BLaER1 (cell line): ENCODE measurements around the gene EML3.
A peak's percentile ranks its signal among the peaks of the same experiment; 100 is the strongest.
"Not testable (repeated sequence)": the region's sequence is repeated elsewhere in the genome, so short reads cannot be mapped to it uniquely, and the experiment has no call there.

Source experiments
- H3K27ac ChIP-seq: shearing (Covaris generic); formaldehyde crosslinking; 2 replicates; pipeline ENCODE4 v1.8.1; 2022
- H3K27me3 ChIP-seq: shearing (Covaris generic); formaldehyde crosslinking; 2 replicates; pipeline ENCODE4 v1.8.1; 2022
- H3K36me3 ChIP-seq: shearing (Covaris generic); formaldehyde crosslinking; 2 replicates; pipeline ENCODE4 v1.8.1; 2022
- H3K4me1 ChIP-seq: shearing (Covaris generic); formaldehyde crosslinking; 2 replicates; pipeline ENCODE4 v1.8.1; 2022
- H3K4me2 ChIP-seq: shearing (Covaris generic); formaldehyde crosslinking; 2 replicates; pipeline ENCODE4 v1.8.1; 2022
- H3K4me3 ChIP-seq: shearing (Covaris generic); formaldehyde crosslinking; 2 replicates; pipeline ENCODE4 v1.8.1; 2022
- H3K9ac ChIP-seq: shearing (Covaris generic); formaldehyde crosslinking; 2 replicates; pipeline ENCODE4 v1.8.1; 2022
- H3K9me3 ChIP-seq: shearing (Covaris generic); formaldehyde crosslinking; 2 replicates; pipeline ENCODE4 v1.8.1; 2022
- H4K20me1 ChIP-seq: shearing (Covaris generic); formaldehyde crosslinking; 2 replicates; pipeline ENCODE4 v1.8.1; 2022
- Cebpa-rat ChIP-seq: shearing (Covaris generic); IDR thresholded peaks from 2 replicates; pipeline ENCODE4 v1.8.1; 2022

The EML3 gene

DNA sequence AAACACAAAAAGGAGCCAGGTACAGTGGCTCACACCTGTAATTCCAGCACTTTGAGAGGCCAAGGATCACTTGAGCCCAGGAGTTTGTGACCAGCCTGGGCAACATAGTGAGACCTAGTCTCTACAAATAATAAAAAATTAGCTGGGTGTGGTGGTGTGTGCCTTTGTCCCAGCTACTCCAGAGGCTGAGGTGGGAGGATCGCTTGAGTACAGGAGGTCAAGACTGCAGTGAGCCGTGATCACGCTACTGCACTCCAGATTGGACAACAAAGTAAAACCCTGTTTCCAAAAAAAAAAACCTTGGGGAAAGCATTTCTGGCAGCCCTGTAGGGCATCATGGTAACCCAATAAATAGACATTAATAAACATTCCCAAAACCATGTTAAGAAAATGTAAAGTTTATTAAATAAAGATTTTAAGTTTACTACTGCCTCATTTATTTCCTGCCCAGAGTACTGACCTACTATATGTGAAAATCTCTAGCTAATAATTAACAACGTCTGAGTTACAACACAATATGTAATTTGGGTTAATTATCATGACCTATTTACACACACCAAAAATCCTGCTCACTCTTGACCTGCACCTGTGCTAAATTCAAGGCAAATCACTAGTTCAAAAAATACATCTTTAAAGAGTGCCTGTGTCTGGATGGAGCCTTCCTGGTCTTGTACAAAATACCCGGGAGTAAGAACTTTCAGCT, 47.3 kb downstream of the EML3 start:
- Histone ChIP-seq H3K9me3 (no peaks in the 10 kb centered on the region), H3K36me3 (peaks cover 100% of the 10 kb centered on the region), H3K27me3 (no peaks in the 10 kb centered on the region), H3K27ac (no peak overlapping the region), H3K9ac (no peak overlapping the region), H3K4me3 (no peak overlapping the region), H4K20me1 (peaks cover 100% of the 10 kb centered on the region), H3K4me1 (peaks cover 8% of the 10 kb centered on the region), H3K4me2 (no peak overlapping the region)
- no peak for TF ChIP-seq Cebpa-rat

DNA sequence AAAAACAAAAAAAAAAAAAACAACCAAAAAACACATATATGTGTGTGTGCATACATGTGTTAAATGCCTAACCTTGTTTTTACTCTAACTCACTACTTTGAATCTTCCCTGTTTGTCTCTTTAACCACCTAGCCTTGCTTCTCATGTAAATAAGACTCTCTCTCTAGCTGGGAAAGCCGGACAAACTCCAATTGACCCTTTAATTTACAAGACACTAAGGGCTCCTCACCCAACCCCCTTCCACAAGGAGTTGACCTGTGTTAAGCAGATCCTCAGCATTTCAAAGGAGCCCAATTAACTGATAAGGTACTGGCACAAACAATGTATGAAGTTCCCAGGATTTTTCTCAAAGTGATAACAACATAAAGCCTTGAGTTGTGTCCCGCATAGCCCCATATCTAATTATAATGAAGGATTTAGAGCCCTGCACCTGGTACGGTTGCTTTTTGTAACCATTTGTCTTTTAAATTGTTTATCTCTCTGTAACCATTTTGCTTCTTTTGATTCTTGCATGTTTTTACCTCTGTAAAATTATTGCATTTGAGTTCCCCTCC, 50.8 kb downstream of the EML3 start:
- not testable (repeated sequence) for H3K4me3 ChIP-seq, H3K4me2 ChIP-seq, H3K9me3 ChIP-seq, H3K27me3 ChIP-seq, H3K9ac ChIP-seq, H3K27ac ChIP-seq
- peaks cover 92% of the 10 kb centered on the region for H3K36me3 ChIP-seq
- peaks cover 88% of the 10 kb centered on the region for H4K20me1 ChIP-seq
- H3K4me1 ChIP-seq: peaks cover 30% of the 10 kb centered on the region

DNA sequence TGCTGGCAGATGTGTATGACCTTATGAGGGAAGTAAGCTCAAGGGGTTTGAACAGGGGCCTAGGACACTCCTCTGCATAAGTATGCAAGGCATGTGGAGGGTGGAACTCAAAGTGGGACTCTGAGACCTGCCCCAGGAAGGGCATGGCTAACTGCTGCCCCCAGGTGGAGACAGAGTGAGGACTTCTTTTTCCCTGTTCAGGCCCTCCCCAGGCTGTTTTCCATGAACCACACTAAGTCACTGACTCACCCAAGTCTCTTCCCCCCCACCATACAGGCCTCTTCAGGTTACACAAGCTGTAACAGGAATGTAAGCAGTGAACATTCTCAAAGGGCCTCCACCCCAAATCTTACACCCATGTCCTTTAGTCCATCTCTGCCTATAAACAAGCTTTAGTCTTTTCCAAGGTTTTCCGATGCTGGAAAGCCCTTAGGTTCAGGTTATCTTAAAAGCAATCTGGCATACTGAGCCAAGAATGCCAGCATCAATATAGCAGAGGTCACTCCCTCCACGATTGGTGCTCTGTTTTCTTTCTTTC, 51.9 kb downstream of the EML3 start:
- H3K9ac ChIP-seq: no peak overlapping the region
- no peaks in the 10 kb centered on the region for H3K27me3 ChIP-seq
- no peaks in the 10 kb centered on the region for H3K9me3 ChIP-seq
- H3K36me3 ChIP-seq: peaks cover 81% of the 10 kb centered on the region
- peaks cover 79% of the 10 kb centered on the region for H4K20me1 ChIP-seq
- no peak overlapping the region for H3K4me3 ChIP-seq
- H3K4me2 ChIP-seq: no peak overlapping the region
- H3K27ac ChIP-seq: no peak overlapping the region
- peaks cover 41% of the 10 kb centered on the region for H3K4me1 ChIP-seq
- TF ChIP-seq Cebpa-rat: no peak

DNA sequence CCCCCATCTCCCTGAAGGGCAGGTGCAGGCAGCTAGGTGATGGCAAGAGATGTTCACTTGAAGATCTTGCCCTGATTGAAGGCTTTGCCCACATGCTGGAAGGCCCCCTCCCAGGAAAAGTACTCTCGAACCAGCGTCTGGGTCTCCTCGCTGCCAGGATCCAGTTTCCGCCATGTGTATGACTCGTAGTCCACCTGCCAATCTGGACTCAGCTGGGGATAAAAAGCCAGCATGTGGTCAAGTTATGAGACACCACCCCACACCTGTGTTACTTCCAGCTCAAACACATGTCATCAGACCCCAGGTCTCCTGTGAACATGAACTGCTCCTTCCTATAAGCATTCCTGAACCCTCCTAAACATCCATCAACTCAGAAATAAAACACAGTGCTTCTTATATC, 52.9 kb downstream of the EML3 start:
- H3K4me2 ChIP-seq, H3K27ac ChIP-seq, H3K9me3 ChIP-seq, H3K9ac ChIP-seq, H3K27me3 ChIP-seq, H3K4me3 ChIP-seq: not testable (repeated sequence)
- Histone ChIP-seq H4K20me1 (peaks cover 68% of the 10 kb centered on the region), H3K36me3 (peaks cover 71% of the 10 kb centered on the region), H3K4me1 (peaks cover 52% of the 10 kb centered on the region)

DNA sequence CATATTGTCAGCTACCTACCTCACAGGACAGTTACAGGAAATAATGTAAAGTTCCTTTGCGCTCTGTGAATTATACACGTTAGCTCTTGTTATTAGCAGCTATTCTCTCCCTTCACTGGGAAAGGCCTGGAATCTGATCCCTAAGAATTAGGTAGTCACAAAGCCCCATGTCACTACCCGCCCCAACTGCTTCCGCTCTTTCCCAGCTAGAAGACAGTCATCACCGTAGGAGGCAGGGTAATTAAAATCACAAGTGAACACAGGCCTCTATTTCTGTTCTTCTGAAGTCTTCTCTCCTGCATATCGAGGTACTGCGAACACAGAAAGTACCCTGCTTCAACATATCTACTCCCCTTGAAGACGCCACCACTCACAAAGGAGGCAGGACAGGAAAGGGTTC, 53.4 kb downstream of the EML3 start:
- H3K27ac ChIP-seq: no peak overlapping the region
- peaks cover 67% of the 10 kb centered on the region for H3K36me3 ChIP-seq
- peaks cover 56% of the 10 kb centered on the region for H3K4me1 ChIP-seq
- no peaks in the 10 kb centered on the region for H3K27me3 ChIP-seq
- H3K9ac ChIP-seq: no peak overlapping the region
- TF ChIP-seq Cebpa-rat: no peak
- H3K9me3 ChIP-seq: no peaks in the 10 kb centered on the region
- peaks cover 64% of the 10 kb centered on the region for H4K20me1 ChIP-seq
- H3K4me3 ChIP-seq: no peak overlapping the region
- no peak overlapping the region for H3K4me2 ChIP-seq

DNA sequence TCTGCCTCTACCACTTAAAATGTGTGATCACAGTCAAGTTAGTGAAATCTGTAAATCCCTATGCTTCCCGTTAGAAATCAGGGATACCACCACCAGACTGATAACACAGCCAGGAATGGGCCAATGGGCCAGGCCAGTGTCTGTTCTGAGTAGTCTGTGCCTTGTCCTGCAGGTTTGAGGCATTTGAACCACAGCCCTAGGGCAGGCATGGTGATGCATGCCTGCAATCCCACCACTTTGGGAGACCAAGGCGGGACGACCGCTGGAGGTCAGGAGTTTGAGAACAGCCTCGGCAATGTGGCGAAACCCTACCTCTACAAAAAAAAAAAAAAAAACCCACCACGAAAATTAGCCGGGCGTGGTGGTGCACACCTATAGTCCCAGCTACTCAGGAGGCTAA, 53.9 kb downstream of the EML3 start:
- Histone ChIP-seq H3K36me3 (peaks cover 61% of the 10 kb centered on the region), H3K9ac (no peak overlapping the region), H3K27ac (0 out of 2 replicates have a peak overlapping the region, but pooled peaks have one; percentile 15), H3K4me1 (peaks cover 61% of the 10 kb centered on the region), H4K20me1 (peaks cover 59% of the 10 kb centered on the region), H3K4me3 (no peak overlapping the region), H3K27me3 (no peaks in the 10 kb centered on the region), H3K9me3 (no peaks in the 10 kb centered on the region), H3K4me2 (peak overlapping the region; percentile 91)
- TF ChIP-seq Cebpa-rat: no peak

DNA sequence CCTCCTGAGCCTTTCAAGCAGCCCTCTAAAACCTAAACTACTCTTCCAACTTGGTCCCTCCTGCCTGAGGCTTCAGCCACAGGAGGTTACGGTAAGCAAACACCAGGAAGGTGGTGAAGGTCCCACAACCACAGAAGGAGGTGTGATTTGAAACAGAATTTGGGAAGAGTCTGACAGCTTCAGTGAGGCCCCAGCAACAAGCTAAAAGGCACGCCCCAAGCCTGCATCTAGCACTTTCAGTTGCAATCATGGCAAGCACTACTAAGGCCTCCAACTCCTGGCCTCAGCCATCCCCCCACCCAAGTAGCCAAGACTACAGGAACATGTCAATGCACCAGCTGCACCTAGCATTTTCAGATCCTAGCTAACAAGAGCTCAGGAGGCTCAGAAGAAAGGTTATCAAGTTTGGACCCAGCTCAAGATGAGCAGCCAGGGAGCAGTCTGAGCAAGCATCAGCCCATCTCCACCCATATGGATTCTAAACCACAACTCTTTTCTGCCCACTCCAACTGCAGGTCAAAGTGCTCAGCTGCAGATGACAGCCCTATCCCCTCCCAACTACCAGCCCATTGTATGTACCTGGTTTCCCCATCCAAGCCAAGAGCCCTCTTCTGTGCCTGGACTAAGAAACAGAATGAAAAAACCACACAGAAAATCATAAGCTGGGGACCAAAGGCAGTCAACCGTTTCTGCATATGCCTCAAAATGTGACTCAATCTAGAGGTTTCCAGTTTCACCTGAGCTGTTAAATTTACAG, 55.5 kb downstream of the EML3 start:
- TF ChIP-seq Cebpa-rat: no peak
- H3K9ac ChIP-seq: peak overlapping the region; percentile 70

DNA sequence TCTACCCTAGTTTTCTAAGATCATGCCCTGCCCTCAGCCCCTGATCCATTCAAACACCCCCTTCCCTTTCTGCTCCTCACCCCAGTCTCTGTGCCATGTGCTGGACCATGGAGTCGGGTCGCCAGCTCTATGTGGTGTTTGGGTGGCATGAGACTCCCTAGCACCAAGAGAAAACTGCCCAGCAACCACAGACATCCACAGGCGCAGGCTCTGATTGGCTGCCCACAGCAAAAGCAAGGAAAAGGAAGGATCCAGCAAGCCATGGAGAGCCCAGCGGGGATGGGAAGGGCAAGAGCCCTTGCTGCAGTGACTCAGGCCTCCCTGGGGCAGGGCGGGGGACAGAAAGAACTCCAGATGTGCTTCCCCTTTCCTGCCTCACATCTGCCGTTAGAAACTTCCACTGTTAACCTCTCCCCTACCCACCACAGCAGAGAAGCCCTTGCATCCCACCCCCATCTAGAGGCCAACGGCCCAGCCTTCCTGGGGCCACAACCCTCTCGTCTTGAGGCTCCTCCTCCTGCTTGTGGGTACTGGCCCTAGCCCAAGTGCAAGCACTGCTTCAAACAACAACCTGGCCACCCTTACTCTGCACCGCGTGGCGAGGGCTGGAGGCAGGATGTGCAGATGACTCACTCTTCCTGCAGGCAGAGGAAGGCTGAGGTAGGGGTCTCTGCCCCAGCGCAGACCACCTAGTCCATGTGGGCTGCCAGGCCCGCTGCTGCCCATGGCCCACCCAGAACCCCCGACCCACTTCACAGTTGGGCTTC, 56.3 kb downstream of the EML3 start:
- H3K4me3 ChIP-seq: peak overlapping the region; percentile 48
- peaks cover 37% of the 10 kb centered on the region for H3K36me3 ChIP-seq
- TF ChIP-seq Cebpa-rat: no peak
- H3K27ac ChIP-seq: peak overlapping the region; percentile 85
- H3K27me3 ChIP-seq: no peaks in the 10 kb centered on the region
- H3K9me3 ChIP-seq: no peaks in the 10 kb centered on the region
- peak overlapping the region; percentile 91 for H3K4me2 ChIP-seq
- peak overlapping the region; percentile 70 for H3K9ac ChIP-seq
- H3K4me1 ChIP-seq: peaks cover 85% of the 10 kb centered on the region
- peaks cover 35% of the 10 kb centered on the region for H4K20me1 ChIP-seq

More for the DNA sequence above, 55.5 kb downstream of the EML3 start:
- Histone ChIP-seq H3K36me3 (peaks cover 45% of the 10 kb centered on the region), H3K4me3 (peak overlapping the region; percentile 13; the same call in 1 of the 2 replicates), H3K4me2 (peak overlapping the region; percentile 91), H3K27me3 (no peaks in the 10 kb centered on the region), H3K9me3 (no peaks in the 10 kb centered on the region), H4K20me1 (peaks cover 43% of the 10 kb centered on the region), H3K27ac (peak overlapping the region; percentile 85), H3K4me1 (peaks cover 77% of the 10 kb centered on the region)

DNA sequence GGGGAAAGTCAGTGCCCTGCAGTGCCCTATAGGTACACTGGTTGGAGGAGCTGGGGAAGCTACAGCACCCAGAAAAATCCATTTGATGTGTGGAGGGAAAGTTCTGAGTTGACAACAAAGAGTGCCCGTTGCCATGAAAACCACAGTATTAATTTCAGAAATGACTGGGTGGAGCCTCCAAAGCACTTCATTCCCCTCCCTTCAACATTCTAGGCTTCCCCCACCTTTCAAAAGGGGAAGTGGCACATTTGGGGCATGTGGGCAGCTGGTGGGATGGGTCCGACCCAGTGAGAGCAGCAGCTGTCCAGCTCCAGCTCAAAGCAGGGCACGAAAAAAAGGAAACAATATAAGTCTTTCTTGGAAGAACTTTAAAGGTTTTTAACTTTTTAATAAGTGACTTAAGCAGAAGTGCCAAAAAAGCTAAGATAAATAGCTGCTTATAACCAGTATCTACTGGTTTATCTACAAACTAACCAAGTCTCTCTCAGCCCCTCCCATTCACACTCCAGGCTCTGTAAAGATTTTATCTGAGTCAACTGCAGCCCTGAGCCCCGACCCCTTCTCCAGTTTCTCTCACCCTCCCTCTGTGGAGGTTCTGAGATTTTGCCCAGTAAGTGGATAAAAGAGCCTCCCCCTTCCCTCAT, 57.0 kb downstream of the EML3 start:
- H3K27ac ChIP-seq: peak overlapping the region; percentile 85
- H3K9ac ChIP-seq: peak overlapping the region; percentile 70
- TF ChIP-seq Cebpa-rat: no peak
- no peaks in the 10 kb centered on the region for H3K27me3 ChIP-seq
- no peaks in the 10 kb centered on the region for H3K9me3 ChIP-seq
- H3K4me3 ChIP-seq: peak overlapping the region; percentile 48
- H3K4me2 ChIP-seq: peak overlapping the region; percentile 91
- peaks cover 30% of the 10 kb centered on the region for H3K36me3 ChIP-seq
- peaks cover 92% of the 10 kb centered on the region for H3K4me1 ChIP-seq
- H4K20me1 ChIP-seq: peaks cover 28% of the 10 kb centered on the region
